K562 (cell line): Measurements from ENCODE around the gene HIPK1. TPM values are rescaled to one million over a fixed set of nuclear protein-coding genes. Genes with fewer than 3 reads are reported as not detected.
A peak's percentile ranks its signal among the peaks of the same experiment; 100 is the strongest.

Experiments
- CBX5 ChIP-seq: IDR thresholded peaks from 2 replicates; pipeline ENCODE4 v1.6.1; 2014; ENCODE audit warnings: low read depth, borderline replicate concordance
- CCNT2 ChIP-seq: IDR thresholded peaks from 2 replicates; pipeline ENCODE4 v1.6.1; 2011; ENCODE audit warnings: borderline replicate concordance, low read depth, mild to moderate bottlenecking, moderate library complexity, mixed read lengths, low read length; ENCODE audit not compliant: insufficient read length; ENCODE audit errors: extremely low read depth
- CTBP1 ChIP-seq: fragments of 450-650 bp; IDR thresholded peaks from 2 replicates; pipeline ENCODE4 v1.6.1; 2016; ENCODE audit warnings: borderline replicate concordance
- DLX4 ChIP-seq: fragments of 250-450 bp; sonication (Bioruptor Pico); IDR thresholded peaks from 2 replicates; pipeline ENCODE4 v1.6.1; 2021; ENCODE audit warnings: mild to moderate bottlenecking
- ELF4 ChIP-seq: fragments of 450-650 bp; formaldehyde crosslinking; IDR thresholded peaks from 2 replicates; pipeline ENCODE4 v1.4.0; 2022; ENCODE audit warnings: missing genetic modification characterization
- HBP1 ChIP-seq: fragments of 450-650 bp; formaldehyde crosslinking; IDR thresholded peaks from 2 replicates; pipeline ENCODE4 v1.4.0; 2022; ENCODE audit warnings: missing genetic modification characterization
- HMGN3 ChIP-seq: IDR thresholded peaks from 2 replicates; pipeline ENCODE4 v1.6.1; 2011; ENCODE audit warnings: borderline replicate concordance, low read depth, mild to moderate bottlenecking, mixed read lengths, low read length; ENCODE audit not compliant: insufficient read length; ENCODE audit errors: extremely low read depth
- LEF1 ChIP-seq: fragments of 450-650 bp; IDR thresholded peaks from 2 replicates; pipeline ENCODE4 v1.6.1; 2016; ENCODE audit warnings: mild to moderate bottlenecking
- NFRKB ChIP-seq: fragments of 450-650 bp; IDR thresholded peaks from 2 replicates; pipeline ENCODE4 v1.6.1; 2016; ENCODE audit warnings: low read depth
- POLR2B ChIP-seq: fragments of 450-650 bp; IDR thresholded peaks from 2 replicates; pipeline ENCODE4 v1.6.1; 2018; ENCODE audit warnings: low read depth; ENCODE audit not compliant: partially characterized antibody
- POU5F1 ChIP-seq: fragments of 150-350 bp; IDR thresholded peaks from 2 replicates; pipeline ENCODE4 v1.6.1; 2014; ENCODE audit warnings: borderline replicate concordance, low read length, low read depth, mild to moderate bottlenecking; ENCODE audit not compliant: partially characterized antibody
- RERE ChIP-seq: sonication (generic); formaldehyde crosslinking; IDR thresholded peaks from 2 replicates; pipeline ENCODE4 v1.8.0; 2023; ENCODE audit warnings: missing genetic modification reagents, mild to moderate bottlenecking, borderline replicate concordance
- SAFB ChIP-seq: fragments of 200-400 bp; formaldehyde crosslinking; IDR thresholded peaks from 2 replicates; pipeline ENCODE4 v1.6.1; 2017; ENCODE audit warnings: low read depth, low read length, borderline replicate concordance
- SAFB2 ChIP-seq: fragments of 200-400 bp; formaldehyde crosslinking; IDR thresholded peaks from 2 replicates; pipeline ENCODE4 v1.6.1; 2018; ENCODE audit warnings: borderline replicate concordance, low read length, low read depth, moderate library complexity; ENCODE audit not compliant: severe bottlenecking
- SP2 ChIP-seq: IDR thresholded peaks from 2 replicates; pipeline ENCODE4 v1.6.1; 2011; ENCODE audit warnings: mild to moderate bottlenecking, low read depth, low read length, moderate library complexity; ENCODE audit not compliant: poor library complexity, severe bottlenecking; ENCODE audit errors: extremely low read depth
- SPI1 ChIP-seq: IDR thresholded peaks from 2 replicates; pipeline ENCODE4 v1.6.1; 2011; ENCODE audit warnings: low read depth, low read length, control low read depth, borderline replicate concordance
- TEAD4 ChIP-seq, 2 experiments: sonication (generic) in 1 of 2; formaldehyde crosslinking in 1 of 2; IDR thresholded peaks; 2 replicates each; pipeline versions ENCODE4 v1.6.1 to v1.8.0; 2012 to 2022; ENCODE audit warnings: borderline replicate concordance in 1 of 2, inconsistent platforms in 1 of 2, low read length in 1 of 2, mild to moderate bottlenecking in 1 of 2, missing genetic modification reagents in 1 of 2
- ZC3H4 ChIP-seq: sonication (generic); formaldehyde crosslinking; IDR thresholded peaks from 2 replicates; pipeline ENCODE4 v1.9.0; 2021; ENCODE audit warnings: missing genetic modification reagents, borderline replicate concordance
- ZNF140 ChIP-seq: fragments of 250-450 bp; sonication (Bioruptor Pico); IDR thresholded peaks from 2 replicates; pipeline ENCODE4 v1.8.0; 2021; ENCODE audit warnings: moderate library complexity, mild to moderate bottlenecking, inconsistent platforms
- polyA plus RNA-seq, 8 experiments: library from polyadenylated mRNA; depleted of rRNA in 4 of 8; stranded (reverse) in 5 of 8; unstranded in 3 of 8; fragments of >200 nt; fragmentation: Nextera tagmentation in 2 of 8; fragmentation: Illumina TruSeq in 1 of 8; extraction: Ambion mirVana in 2 of 8; extraction: Trizol in 1 of 8; gene quantifications; 2 replicates each; pipeline versions ENCODE4 v1.2.1 to v1.2.3, GENCODE V29; 2011 to 2014; ENCODE audit warnings: inconsistent platforms in 1 of 8, missing spikeins in 1 of 8
- total RNA-seq, 7 experiments: library from RNA; depleted of rRNA in 6 of 7; stranded (reverse); fragments of >200 nt in 6 of 7; fragmentation: Illumina TruSeq in 2 of 7; extraction: Trizol in 2 of 7; gene quantifications; 2 replicates each; pipeline versions ENCODE4 v1.2.1 to v1.2.3, GENCODE V29; 2011 to 2021; ENCODE audit warnings: low replicate concordance in 1 of 7

The HIPK1 gene
- total and polyA plus RNA-seq, 9 of the 15 experiments (the other 6 are each of a cell fraction or from before 2014, with no cell fraction given) = 10.0 to 57.9 (median 29.6) TPM

GRCh38 chr1:113928941-113929749 is at the start of gene HIPK1 (continued):
- TF ChIP-seq RERE (CRISPR knock-in tag) (no peak), SPI1 (peak; percentile 59; the same call in 1 of the 2 replicates), SP2 (peak; percentile 66), DLX4 (CRISPR knock-in tag) (no peak), TEAD4 (IDR thresholded peaks at IDR 0.05; ENCODE audit: low read length) (0 out of 2 replicates have a peak, but pooled peaks have one; percentile 7), TEAD4 (CRISPR knock-in tag; IDR thresholded peaks at IDR 0.05; ENCODE audit: borderline replicate concordance) (peak; percentile 70; the same call in 1 of the 2 replicates), SAFB (no peak), SAFB2 (no peak), HBP1 (CRISPR knock-in tag) (peak; percentile 90), CTBP1 (peak; percentile 83; the same call in 1 of the 2 replicates), CBX5 (peak; percentile 73; the same call in 1 of the 2 replicates), LEF1 (peak; percentile 54), ZC3H4 (CRISPR knock-in tag) (peak; percentile 12; the same call in 1 of the 2 replicates), CCNT2 (peak; percentile 72), POU5F1 (peak; percentile 54), ZNF140 (no peak), HMGN3 (peak; percentile 83), POLR2B (peak; percentile 72), NFRKB (peak; percentile 91), ELF4 (peak; percentile 98)
